UCSD-AML1 (cell line): ENCODE results near the gene CEP41.

Experiments
- DNase-seq: peaks from one replicate; lab custom pipeline; 2025; ENCODE audit not compliant: unreplicated experiment; lab: John Stamatoyannopoulos, UW

Gene CEP41

GRCh38 chr7:130356121-130356875, 84.5 kb downstream of the CEP41 start:
- DNase-seq: no peak

GRCh38 chr7:130353196-130353595, 87.6 kb downstream of the CEP41 start:
- DNase-seq: no peak

GRCh38 chr7:130352194-130353074, 88.4 kb downstream of the CEP41 start:
- DNase-seq: no peak

GRCh38 chr7:130351791-130352090, 89.1 kb downstream of the CEP41 start:
- DNase-seq: no peak

- DNase-seq: no peak
These were observed 89.6 kb downstream of the CEP41 start for GRCh38 chr7:130350945-130351790.

GRCh38 chr7:130349911-130350782, 90.7 kb downstream of the CEP41 start:
- no peak for DNase-seq

GRCh38 chr7:130346941-130347340, 93.9 kb downstream of the CEP41 start:
- DNase-seq: no peak

- DNase-seq: no peak
These were observed 94.5 kb downstream of the CEP41 start for GRCh38 chr7:130346177-130346905.

- no peak for DNase-seq
These were observed 95.1 kb downstream of the CEP41 start for GRCh38 chr7:130345725-130346124.

GRCh38 chr7:130345136-130345535, 95.7 kb downstream of the CEP41 start:
- DNase-seq: no peak

GRCh38 chr7:130344271-130344866, 96.4 kb downstream of the CEP41 start, which contains the start of gene CPA5:
CPA5 (plus strand) TSS chr7:130344816; CDS start chr7:130346486, 1,670 bp downstream.
- DNase-seq: no peak
